Measurements from ENCODE around the gene NPR1.

Gene NPR1

GRCh38 chr1:153678519-153679336 is at the start of gene NPR1 (continued):
- TF ChIP-seq ZNF692 (tag by site-specific recombination; IDR thresholded peaks at IDR 0.05) (0 out of 2 replicates have a peak, but pooled peaks have one; percentile 9), ZSCAN16 (tag by site-specific recombination; IDR thresholded peaks at IDR 0.05) (no peak), ZBTB10 (tag by site-specific recombination; IDR thresholded peaks at IDR 0.05) (peak; percentile 87), ZBTB7A (tag by site-specific recombination; IDR thresholded peaks at IDR 0.05; ENCODE audit: low read depth) (peak; percentile 71; the same call in 1 of the 2 replicates), GLIS1 (tag by site-specific recombination; IDR thresholded peaks at IDR 0.05) (peak; percentile 53), ZNF366 (tag by site-specific recombination; conservative IDR thresholded peaks at IDR 0.05) (peak; percentile 91), MEIS1 (CRISPR knock-in tag; IDR thresholded peaks at IDR 0.05; ENCODE audit: borderline replicate concordance) (no peak), ZBTB20 (tag by site-specific recombination; IDR thresholded peaks at IDR 0.05) (peak; percentile 63; the same call in 1 of the 2 replicates), ZFHX2 (tag by site-specific recombination; conservative IDR thresholded peaks at IDR 0.05) (no peak), ZNF621 (tag by site-specific recombination; IDR thresholded peaks at IDR 0.05) (no peak), ZNF571 (tag by site-specific recombination; IDR thresholded peaks at IDR 0.05) (no peak), ZNF654 (tag by site-specific recombination; IDR thresholded peaks at IDR 0.05; ENCODE audit: low read depth) (no peak), KLF16 (tag by site-specific recombination; IDR thresholded peaks at IDR 0.05) (peak; percentile 88), ZSCAN23 (tag by site-specific recombination; IDR thresholded peaks at IDR 0.05) (peak; percentile 71; the same call in 1 of the 2 replicates), ZNF600 (tag by site-specific recombination; IDR thresholded peaks at IDR 0.05) (0 out of 2 replicates have a peak, but pooled peaks have one; percentile 27), ZNF335 (tag by site-specific recombination; conservative IDR thresholded peaks at IDR 0.05) (peak; percentile 95), ZNF792 (tag by site-specific recombination; IDR thresholded peaks at IDR 0.05) (0 out of 2 replicates have a peak, but pooled peaks have one; percentile 24), ZBTB8A (tag by site-specific recombination; IDR thresholded peaks at IDR 0.05) (peak; percentile 94), KLF7 (tag by site-specific recombination; IDR thresholded peaks at IDR 0.05; ENCODE audit: borderline replicate concordance) (peak; percentile 23; the same call in 1 of the 2 replicates), KLF17 (tag by site-specific recombination; IDR thresholded peaks at IDR 0.05) (peak; percentile 87; the same call in 1 of the 2 replicates), ZNF18 (tag by site-specific recombination; IDR thresholded peaks at IDR 0.05) (peak; percentile 94), ZNF132 (tag by site-specific recombination; IDR thresholded peaks at IDR 0.05; ENCODE audit: borderline replicate concordance) (no peak), ZIC2 (tag by site-specific recombination; IDR thresholded peaks at IDR 0.05) (peak; percentile 96), GLIS2 (tag by site-specific recombination; IDR thresholded peaks at IDR 0.05) (peak; percentile 94), ZNF133 (tag by site-specific recombination; IDR thresholded peaks at IDR 0.05) (0 out of 2 replicates have a peak, but pooled peaks have one; percentile 27), ZNF501 (tag by site-specific recombination; IDR thresholded peaks at IDR 0.05) (peak; percentile 64; the same call in 1 of the 2 replicates), ZNF624 (tag by site-specific recombination; IDR thresholded peaks at IDR 0.05) (no peak), ZNF664 (tag by site-specific recombination; IDR thresholded peaks at IDR 0.05) (no peak), SP2 (tag by site-specific recombination; IDR thresholded peaks at IDR 0.05) (peak; percentile 52), ZNF10 (tag by site-specific recombination; IDR thresholded peaks at IDR 0.05) (peak; percentile 61; the same call in 1 of the 2 replicates), KLF1 (tag by site-specific recombination; IDR thresholded peaks at IDR 0.05) (0 out of 2 replicates have a peak, but pooled peaks have one; percentile 45), WT1 (tag by site-specific recombination; IDR thresholded peaks at IDR 0.05) (peak; percentile 79), ZBTB48 (tag by site-specific recombination; IDR thresholded peaks at IDR 0.05) (peak; percentile 78), KLF8 (tag by site-specific recombination; IDR thresholded peaks at IDR 0.05) (peak; percentile 70), ZNF561 (tag by site-specific recombination; IDR thresholded peaks at IDR 0.05; ENCODE audit: borderline replicate concordance) (no peak)

All from HEK293 (cell line).